GM23248 (cell line): ENCODE data around the gene FAM180B.

Source experiments
- EZH2 ChIP-seq: fragments of 200-600 bp; sonication (generic); IDR thresholded peaks from 2 replicates; pipeline ENCODE4 v1.6.1; 2018; ENCODE audit warnings: antibody characterized with exemption, mild to moderate bottlenecking; ENCODE audit not compliant: insufficient read depth, poor library complexity, severe bottlenecking
- EZH2phosphoT487 ChIP-seq: fragments of 200-600 bp; sonication (generic); IDR thresholded peaks from 2 replicates; pipeline ENCODE4 v1.6.1; 2018; ENCODE audit warnings: antibody characterized with exemption, moderate library complexity, mild to moderate bottlenecking, low read depth; ENCODE audit not compliant: insufficient read depth

DNA sequence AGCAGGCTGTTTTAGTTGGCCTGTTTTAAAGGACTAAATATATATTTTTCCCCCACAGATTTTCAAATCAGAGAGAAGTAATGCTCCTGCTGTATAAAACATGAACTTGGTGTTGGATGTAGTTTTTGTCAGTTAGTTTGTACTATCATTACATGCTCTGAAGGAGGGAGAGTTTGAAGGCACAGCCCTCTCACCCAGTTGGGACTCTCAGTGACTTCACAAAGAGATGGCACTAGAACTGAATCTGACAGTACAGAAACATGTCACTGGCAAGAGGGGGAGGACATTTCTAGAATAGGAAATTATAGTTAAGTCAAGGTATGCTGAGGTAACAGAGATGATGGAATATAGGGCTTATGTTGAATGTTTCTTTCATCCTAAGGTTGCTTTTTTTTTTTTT, 28.8 kb downstream of the FAM180B start:
- TF ChIP-seq EZH2, result no peak
- no peak for TF ChIP-seq EZH2phosphoT487
